Measurements from ENCODE around the gene PLET1.

Gene PLET1

GRCh38 chr11:112248201-112248600 is 12.5 kb downstream of the PLET1 start:
- H3K27ac ChIP-seq (ENCODE audit: extremely low read depth, low read depth, low read length), result no peak overlapping the region
- no peaks in the 10 kb centered on the region for H3K9me3 ChIP-seq (ENCODE audit: control insufficient read depth, insufficient read depth, low read depth, low read length)
- H3K4me1 ChIP-seq (ENCODE audit: control insufficient read depth, insufficient read depth, low read length), result no peaks in the 10 kb centered on the region
- TF ChIP-seq ZNF585B (tag by site-specific recombination; IDR thresholded peaks at IDR 0.05) (no peak), ZNF423 (tag by site-specific recombination; IDR thresholded peaks at IDR 0.05) (no peak), ZSCAN4 (tag by site-specific recombination; IDR thresholded peaks at IDR 0.05) (no peak), ZNF391 (tag by site-specific recombination; IDR thresholded peaks at IDR 0.05; ENCODE audit: borderline replicate concordance, low read depth) (no peak), ZNF341 (tag by site-specific recombination; IDR thresholded peaks at IDR 0.05; ENCODE audit: low read depth) (no peak), ZNF24 (tag by site-specific recombination; IDR thresholded peaks at IDR 0.05) (no peak), ZNF610 (tag by site-specific recombination; IDR thresholded peaks at IDR 0.05; ENCODE audit: borderline replicate concordance) (no peak), SALL2 (tag by site-specific recombination; IDR thresholded peaks at IDR 0.05; ENCODE audit: borderline replicate concordance) (no peak), ZNF654 (tag by site-specific recombination; IDR thresholded peaks at IDR 0.05; ENCODE audit: low read depth) (no peak), ZNF518A (tag by site-specific recombination; conservative IDR thresholded peaks at IDR 0.05; ENCODE audit: low read depth) (no peak), ZNF121 (tag by site-specific recombination; IDR thresholded peaks at IDR 0.05) (no peak), ZNF223 (tag by site-specific recombination; IDR thresholded peaks at IDR 0.05) (no peak), ZNF48 (tag by site-specific recombination; IDR thresholded peaks at IDR 0.05) (no peak), ZNF645 (tag by site-specific recombination; IDR thresholded peaks at IDR 0.05) (no peak), ZNF660 (tag by site-specific recombination; IDR thresholded peaks at IDR 0.05) (no peak)
- no peak overlapping the region for H3K4me3 ChIP-seq (ENCODE audit: low read depth, low read length)
- peaks cover 0 to 3% of the 10 kb centered on the region in 2 experiments; a peak in 1 of 3 replicates for H3K36me3 ChIP-seq (ENCODE audit: control insufficient read depth in 2 of 2, insufficient read depth in 1 of 2, low read length in 2 of 2)
- POLR2A ChIA-PET, result no interaction called here
- CTCF ChIA-PET, result no interaction called here

GRCh38 chr11:112247201-112247600 is 13.5 kb downstream of the PLET1 start:
- ChIA-PET CTCF (interaction anchor here (0.6 kb wide), 1 partner anchor 33 kb away, joined by 3 read pairs; no protein-coding TSS in a partner anchor), POLR2A (no interaction called here)
- no peak overlapping the region for H3K27ac ChIP-seq (ENCODE audit: extremely low read depth, low read depth, low read length)
- no peaks in the 10 kb centered on the region for H3K9me3 ChIP-seq (ENCODE audit: control insufficient read depth, insufficient read depth, low read depth, low read length)
- peaks cover 0 to 3% of the 10 kb centered on the region in 2 experiments; a peak in 1 of 3 replicates for H3K36me3 ChIP-seq (ENCODE audit: control insufficient read depth in 2 of 2, insufficient read depth in 1 of 2, low read length in 2 of 2)
- no peak overlapping the region for H3K4me3 ChIP-seq (ENCODE audit: low read depth, low read length)
- H3K4me1 ChIP-seq (ENCODE audit: control insufficient read depth, insufficient read depth, low read length), result no peaks in the 10 kb centered on the region
- TF ChIP-seq SCRT1 (tag by site-specific recombination; IDR thresholded peaks at IDR 0.05; ENCODE audit: borderline replicate concordance), result no peak
- no peak for TF ChIP-seq ZBTB48 (tag by site-specific recombination; IDR thresholded peaks at IDR 0.05)
- TF ChIP-seq ZNF660 (tag by site-specific recombination; IDR thresholded peaks at IDR 0.05), result no peak
- no peak for TF ChIP-seq ZFHX2 (tag by site-specific recombination; conservative IDR thresholded peaks at IDR 0.05)
- no peak for TF ChIP-seq ZNF639 (tag by site-specific recombination; IDR thresholded peaks at IDR 0.05)
- TF ChIP-seq ZSCAN4 (tag by site-specific recombination; IDR thresholded peaks at IDR 0.05), result no peak
- no peak for TF ChIP-seq ZNF133 (tag by site-specific recombination; IDR thresholded peaks at IDR 0.05)
- TF ChIP-seq ZNF560 (tag by site-specific recombination; IDR thresholded peaks at IDR 0.05; ENCODE audit: borderline replicate concordance), result no peak
- TF ChIP-seq ZNF707 (tag by site-specific recombination; IDR thresholded peaks at IDR 0.05), result no peak
- no peak for TF ChIP-seq ZNF394 (tag by site-specific recombination; IDR thresholded peaks at IDR 0.05; ENCODE audit: borderline replicate concordance)
- no peak for TF ChIP-seq ZNF555 (tag by site-specific recombination; conservative IDR thresholded peaks at IDR 0.05)

Data from HEK293 (cell line).